GM03348 (cell line): ENCODE results near the gene SEMA6A.

ENCODE experiments used
- DNase-seq: peaks from one replicate; pipeline ENCODE4 v3.0.0; 2012; ENCODE audit warnings: low spot score

The SEMA6A gene

DNA sequence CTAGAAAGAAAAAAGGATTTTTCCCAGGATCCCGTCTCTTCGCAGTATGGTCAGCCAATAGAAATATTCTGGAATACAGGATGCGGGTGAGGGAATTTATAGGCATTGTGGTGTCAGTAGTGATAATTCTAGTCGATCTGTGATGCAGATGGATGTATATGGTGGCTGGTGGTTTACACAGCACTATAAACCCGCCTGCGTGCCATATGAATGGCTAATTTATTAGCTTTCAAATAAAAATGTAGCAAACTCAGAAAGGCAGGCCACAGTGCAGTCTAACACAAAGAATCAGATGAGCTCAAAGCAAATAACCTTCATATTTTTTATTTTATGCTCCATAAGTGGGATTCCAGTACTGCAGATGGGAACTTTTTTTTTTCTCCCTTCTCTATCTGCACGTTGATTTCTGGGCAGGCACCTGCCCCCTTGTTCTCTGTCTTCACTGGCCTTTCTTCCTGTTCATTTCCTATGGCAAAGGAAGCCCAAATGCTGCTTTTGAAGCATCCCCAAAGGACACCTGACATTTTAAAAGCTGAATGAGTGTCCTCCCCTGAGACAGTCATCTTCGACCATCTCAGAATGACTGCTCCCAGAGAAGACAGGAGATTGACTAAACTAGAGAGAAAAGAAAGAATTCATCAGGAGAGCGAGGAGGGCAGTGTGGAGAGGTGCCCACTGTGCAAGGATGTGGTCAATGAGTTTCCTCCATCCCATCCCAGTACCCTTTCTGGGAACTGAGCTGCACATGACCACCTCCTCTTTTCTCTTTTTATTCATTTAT, 52.1 kb downstream of the SEMA6A start:
- DNase-seq = no peak

DNA sequence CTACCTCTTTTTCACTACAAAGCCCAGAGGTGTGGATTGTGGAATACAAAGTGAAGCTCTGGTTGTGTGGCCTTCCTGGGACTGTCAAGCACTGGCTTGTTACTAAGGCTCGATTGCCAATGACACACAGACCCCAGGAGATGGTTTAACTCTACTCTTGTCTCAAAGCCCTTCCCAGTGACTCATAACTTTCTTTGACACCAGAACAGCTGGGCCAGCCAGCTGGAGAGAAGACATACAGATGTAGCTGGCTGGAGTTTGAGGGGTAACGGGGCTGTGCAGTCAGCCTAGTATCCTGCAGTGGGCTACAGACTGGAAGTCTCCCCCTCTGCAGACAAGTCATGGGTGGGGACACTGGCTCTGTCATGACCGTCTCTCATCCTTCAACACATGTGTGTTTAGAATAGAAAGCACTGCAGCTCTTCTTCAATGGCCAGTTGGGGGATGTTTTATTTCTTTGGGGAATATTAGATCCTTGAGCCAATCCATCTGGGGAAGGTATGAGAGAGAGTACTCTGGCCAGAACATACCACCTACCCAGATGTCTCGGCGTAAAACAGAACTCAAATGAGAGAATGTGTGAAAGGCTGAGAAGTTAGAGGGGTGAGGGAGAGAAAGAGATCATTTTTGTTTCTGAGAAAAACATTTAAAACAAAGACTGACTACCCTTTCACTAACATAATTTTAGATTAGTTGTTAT, 53.3 kb downstream of the SEMA6A start:
- DNase-seq = no peak

DNA sequence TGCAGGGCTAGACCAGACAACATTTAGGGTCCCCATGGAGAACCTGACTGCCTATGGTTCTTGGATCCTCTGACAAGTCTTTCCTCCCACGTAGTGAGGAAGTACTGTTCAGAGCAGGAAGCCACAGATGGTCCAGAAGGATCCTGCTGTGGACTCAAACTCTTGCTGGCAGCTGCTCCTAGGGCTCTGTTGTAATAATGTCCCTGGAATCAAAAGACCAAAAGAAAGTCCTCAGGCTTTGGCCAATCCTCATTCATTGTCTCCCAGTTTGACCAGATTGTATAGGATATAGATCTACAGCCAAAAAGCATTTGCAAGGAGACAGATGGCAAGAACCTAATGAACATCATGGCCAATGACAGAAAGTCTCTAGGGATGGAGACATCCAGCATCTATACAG, 53.9 kb downstream of the SEMA6A start:
- DNase-seq = no peak

DNA sequence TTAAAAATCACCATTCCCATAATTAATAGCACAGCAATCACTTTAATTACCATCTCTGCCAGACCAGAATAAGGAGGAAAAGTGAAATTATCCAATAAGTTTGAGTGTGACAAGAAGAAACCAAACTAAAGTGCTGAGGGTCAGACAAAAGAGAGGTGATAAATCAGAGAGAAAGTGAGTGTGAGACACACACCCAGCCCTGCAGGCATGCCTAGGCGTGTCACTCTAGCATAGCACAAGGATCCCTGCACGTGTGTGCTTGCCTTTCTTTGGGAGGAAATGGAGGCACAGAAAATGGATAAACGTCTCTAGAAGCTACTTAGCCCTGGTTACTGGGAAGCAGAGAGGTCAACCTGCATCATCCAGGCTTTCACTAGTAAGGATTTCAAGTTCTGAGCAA, 56.2 kb downstream of the SEMA6A start:
- DNase-seq = no peak

GRCh38 chr5:116517488-116517887, 57.1 kb downstream of the SEMA6A start:
- DNase-seq = no peak

DNA sequence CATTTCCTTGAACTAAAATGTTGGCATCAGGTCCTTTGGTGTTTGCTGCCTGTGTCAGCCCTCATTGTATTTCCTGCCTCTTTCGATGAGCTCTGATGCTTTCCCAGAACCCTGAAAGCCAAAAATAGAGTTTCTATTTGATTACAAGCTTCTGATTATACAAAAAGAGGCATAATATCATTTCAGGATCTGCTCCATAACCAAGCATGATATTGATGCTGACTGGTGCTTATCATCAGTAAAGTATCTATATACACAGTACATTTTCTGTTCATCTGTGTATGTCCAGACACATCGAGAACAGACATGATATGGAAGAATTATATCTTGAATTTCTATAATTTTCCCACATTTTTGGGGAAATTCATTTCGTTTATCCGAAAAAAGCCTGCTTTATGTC, 58.6 kb downstream of the SEMA6A start:
- no peak for DNase-seq

- no peak for DNase-seq
Observed at GRCh38 chr5:116514421-116514970, 60.1 kb downstream of the SEMA6A start.

DNA sequence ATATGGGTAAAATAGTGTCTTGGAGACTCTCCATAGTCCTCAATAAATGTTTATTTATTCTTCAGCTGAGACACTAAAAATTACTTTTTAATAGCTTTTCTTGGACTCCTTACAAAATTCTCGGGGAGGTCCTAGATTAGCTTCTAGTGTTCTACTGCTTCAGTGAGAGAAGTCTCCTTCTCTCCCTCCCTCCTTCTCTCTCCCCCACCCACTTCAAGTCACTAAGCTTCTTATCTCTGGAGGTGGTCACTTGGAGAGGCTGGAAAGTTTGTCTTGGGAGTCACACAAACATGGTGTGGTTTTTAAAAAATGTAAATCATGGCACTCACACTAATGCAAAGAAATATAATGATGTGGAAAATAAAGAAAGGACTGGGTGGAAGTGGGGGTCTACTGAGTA, 64.1 kb downstream of the SEMA6A start:
- no peak for DNase-seq

DNA sequence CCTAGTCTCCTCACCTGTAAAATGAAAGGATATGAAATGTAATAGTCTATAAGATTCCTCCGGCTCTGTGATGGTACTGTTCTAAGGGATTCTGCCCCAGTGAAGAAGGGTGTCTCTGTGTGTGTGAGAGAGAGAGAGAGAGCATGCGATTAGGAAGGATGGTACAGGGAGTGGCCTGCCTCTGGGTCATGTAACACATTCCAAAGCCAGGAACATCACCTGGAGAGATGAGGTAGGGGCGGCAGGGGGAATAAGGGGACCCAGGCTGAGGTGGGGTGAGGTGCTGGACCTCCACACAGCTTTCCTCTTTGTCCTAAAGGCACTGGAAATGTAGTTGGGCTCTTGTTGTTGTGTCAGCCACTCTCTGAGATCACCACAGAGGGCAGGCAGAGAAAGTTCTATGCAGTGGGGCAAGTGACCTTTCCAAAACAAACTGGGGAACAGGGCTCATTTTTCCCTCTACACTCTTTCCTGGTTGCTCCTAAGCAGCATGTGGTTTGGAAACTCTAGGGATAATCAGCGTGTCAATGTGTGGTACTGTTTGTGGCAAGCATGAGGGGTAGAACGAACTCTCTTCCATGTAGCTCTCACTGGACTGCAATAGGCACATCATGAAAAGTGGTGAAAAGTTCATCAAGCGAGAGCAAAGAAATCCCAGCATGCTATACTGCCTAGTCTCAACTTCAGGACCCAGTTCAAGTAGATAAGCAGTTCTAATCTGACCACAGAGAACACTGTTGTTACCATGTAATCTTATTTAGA, 65.0 kb downstream of the SEMA6A start:
- no peak for DNase-seq

- DNase-seq = no peak
Observed at GRCh38 chr5:116508835-116509234, 65.8 kb downstream of the SEMA6A start.

DNA sequence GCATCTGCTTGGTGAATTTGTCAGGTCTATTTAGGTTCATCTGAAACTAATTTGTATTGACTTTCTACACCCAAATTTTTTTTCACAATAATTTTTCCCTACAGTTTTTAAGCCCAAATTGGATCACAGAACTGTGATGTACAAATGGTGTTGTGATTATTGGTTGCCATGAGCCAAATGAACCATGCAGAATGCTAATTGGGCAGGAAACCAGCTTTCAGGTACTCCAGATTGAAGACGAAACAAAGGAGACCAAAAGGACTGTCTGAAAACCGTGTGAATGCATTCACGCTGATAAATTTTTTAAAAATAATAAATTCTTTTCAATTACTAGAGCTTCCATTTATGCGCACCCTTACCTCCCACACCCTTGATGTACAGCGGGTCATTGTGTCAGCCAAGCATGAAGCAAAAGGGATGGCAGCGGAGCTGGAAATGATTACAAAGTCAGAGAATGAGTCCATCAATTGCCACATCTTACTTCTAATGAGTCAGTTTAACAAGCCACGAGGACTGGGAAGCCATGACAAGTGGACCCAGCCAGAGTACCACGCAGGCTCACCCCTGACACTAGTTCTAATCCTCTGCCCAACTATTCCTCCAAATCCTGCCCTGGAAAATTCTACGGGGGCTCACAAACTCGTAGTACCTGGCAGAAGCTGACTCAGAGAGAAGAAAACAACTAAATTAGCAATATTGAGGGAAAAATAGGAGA, 66.5 kb downstream of the SEMA6A start:
- no peak for DNase-seq

DNA sequence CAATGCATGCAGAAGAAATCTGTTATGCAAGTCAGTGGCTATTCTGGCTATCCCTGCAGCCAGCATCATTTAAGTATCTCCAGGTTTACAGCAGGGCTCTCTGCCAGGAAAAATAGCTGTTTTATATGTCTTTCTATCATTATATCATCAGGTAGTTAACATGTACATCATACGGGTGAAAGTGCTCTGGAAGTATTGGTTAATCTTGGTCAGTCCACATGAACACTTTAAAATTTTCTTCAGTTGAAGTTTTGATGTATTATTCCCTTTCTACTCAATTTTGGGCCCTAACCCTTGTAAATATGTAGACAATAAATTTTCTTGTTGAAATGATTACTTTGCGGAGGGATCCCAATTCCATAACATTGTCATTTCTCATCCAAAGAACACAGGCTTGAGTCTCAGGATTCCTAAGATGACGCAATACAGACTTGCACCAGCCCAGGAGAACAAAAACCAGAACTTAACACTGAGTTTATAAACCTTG, 67.5 kb downstream of the SEMA6A start:
- peak; percentile 37 for DNase-seq

- DNase-seq = no peak
Observed at GRCh38 chr5:116506488-116506887, 68.1 kb downstream of the SEMA6A start.

GRCh38 chr5:116504593-116505166, 69.9 kb downstream of the SEMA6A start:
- DNase-seq = no peak

DNA sequence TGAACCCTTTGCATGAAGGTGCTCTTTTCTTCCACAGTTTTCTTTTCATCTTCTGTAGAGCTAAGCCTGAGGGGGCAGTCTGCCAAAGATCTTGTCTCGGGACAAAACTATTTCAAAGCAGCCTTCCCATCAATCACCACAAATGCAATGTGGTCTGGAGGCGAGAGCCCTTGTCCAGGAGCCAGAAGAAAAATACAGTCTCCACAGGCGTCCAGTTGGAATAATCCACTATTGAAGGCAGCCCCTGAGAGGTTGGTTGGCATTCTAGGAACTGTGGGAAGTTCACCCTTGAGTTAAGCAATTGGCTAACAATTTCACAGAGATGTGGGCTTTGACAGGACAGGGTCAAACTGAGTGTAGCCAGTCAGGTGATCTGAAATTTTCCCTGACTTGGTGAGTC, 72.0 kb downstream of the SEMA6A start:
- DNase-seq = no peak

DNA sequence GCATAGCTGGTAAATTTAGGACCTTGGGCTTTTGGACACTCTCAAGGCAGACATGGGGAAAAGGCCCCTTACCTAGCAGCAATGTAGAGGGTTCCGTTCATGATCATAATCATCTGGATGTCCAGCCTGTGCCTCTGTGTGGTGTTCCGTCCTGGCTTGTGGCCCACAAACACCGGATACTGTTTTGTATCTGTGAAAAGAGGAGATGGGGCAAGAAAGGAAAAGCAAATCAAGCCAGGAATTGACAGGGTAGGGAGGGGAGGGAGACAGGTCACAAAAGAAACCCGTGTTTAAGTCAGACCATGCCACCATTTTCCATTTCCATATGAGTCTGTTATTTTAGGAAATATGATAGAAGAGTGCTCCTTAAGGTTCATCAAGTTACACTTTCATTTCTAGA, 72.5 kb downstream of the SEMA6A start:
- DNase-seq = no peak

DNA sequence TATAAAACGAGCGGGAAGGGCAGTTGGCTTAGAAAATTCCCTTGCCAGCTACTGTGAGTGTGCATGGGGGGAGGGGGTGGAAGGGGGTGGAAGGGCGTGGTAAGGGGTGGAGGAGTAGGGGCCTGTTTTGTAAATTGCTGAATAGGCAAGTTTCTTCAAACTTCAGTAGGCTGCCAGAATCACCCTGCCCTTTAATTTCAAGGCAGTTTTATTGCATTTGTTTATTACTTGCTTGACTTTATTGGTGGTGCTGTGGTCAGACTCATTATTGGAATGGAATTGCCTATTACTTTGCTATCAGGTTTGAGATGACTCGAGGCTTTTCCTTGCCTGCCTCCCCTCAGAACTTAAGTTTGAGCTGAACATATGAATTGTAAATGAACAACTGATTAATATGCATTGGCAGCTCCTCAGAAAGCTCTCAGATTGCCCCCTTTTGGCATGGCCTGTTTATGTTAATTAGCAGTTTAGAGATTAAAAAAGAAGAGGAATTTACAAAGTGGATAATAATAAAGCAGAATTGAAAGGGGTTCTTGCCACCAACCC, 76.0 kb downstream of the SEMA6A start:
- no peak for DNase-seq

GRCh38 chr5:116497631-116498030, 77.0 kb downstream of the SEMA6A start:
- DNase-seq = no peak

DNA sequence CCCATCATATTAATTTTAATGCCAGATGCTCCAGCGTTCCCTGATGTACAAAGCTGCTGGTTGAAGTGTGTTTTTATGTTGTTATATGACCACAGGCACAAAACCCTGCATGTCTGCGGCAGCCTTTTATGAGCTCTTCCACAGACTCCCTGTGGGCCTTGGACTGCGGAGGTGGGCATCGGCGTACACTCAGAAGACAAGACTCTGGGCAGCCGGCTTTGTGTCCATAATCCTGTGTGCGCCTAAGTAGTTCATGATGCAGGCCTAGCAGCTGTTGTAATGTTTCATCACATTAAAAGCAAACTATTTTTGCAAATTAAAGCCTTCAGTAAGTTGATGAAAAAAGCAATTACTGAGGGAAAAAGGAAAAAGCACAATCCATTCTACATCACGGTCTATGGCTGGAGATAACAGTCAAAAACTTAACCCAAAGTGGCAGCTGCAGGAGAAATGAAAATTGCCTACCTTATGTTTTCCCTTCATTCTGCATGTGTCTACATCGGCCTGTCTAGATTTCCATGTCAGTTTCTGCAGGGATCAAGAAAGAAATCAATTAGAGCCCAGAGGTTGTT, 78.8 kb downstream of the SEMA6A start:
- DNase-seq = no peak

- DNase-seq = no peak
Observed at GRCh38 chr5:116494784-116495450, 79.7 kb downstream of the SEMA6A start.
